Stimulated activated CD4-positive, alpha-beta T cell treated with anti-CD3 and anti-CD28 coated beads, Interleukin-1b, Interleukin-23, amount 100 ng/mL, for 4 hours (primary cell): ENCODE results near the gene HNRNPA1.
"Not testable (repeated sequence)": the region's sequence is repeated elsewhere in the genome, so short reads cannot be mapped to it uniquely, and the experiment has no call there.

Source experiments
- DNase-seq, 2 donors: peaks; one replicate each; pipeline ENCODE4 v3.0.0-alpha.2; 2020; ENCODE audit warnings: low read depth in 2 of 2

Gene HNRNPA1

DNA sequence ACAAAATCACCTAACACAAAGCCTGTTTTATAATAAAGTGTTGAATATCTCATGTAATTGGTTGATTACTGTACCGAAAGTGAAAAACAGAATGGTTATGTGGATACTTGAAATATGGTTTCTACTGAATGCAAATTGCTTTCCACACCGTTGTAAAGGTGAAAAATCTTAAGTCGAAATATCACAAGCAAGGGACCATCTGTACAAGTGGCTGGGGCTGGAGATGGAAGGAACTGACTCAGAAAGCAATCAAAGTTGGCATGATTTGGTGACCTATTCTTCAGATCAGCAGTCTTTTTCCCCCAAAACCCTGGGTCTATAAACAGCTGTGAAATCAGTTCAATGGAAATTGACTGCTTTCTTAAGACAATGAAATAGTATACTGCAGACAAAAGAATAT lies 4.2 kb upstream of the HNRNPA1 start:
- DNase-seq: no peak

DNA sequence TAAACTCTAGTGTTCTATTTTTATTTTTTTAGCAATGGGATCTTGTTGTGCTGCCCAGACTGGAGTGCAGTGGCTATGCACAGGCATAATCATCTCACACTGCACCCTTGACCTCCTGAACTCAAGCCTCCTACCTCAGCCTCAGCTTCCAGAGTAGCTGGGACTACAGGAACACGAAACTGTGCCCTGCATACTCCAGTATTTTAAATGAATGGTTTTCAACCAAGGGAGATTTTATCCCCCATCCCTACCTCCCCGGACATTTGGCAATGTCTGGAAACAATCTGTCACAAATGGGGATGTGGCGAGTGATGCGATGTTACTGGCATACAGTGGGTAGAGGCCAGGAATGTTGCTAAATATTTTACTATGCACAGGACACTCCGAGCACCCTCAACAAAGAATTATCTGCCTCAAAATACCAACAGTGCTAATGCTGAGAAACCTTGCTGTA lies 2.7 kb upstream of the HNRNPA1 start:
- no peak for DNase-seq

DNA sequence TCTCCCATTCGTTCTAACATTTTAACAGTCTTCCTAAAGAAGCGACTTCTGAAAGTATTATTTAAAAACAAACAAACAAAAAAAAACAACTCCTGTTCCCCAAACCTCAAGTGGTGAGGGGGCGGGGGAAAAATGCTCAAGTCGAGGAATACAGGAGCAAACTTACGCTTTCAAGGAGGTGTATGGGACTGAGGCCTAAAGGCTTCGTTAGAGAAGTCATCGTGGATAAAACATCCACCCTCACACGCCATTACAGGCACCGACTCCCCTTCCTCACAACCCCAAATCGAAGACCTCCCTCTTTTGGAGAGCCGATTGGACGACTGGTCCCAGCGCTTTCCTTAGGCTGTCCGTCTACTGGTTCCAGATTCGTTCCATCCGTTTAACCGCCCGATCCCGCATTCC lies 1.3 kb upstream of the HNRNPA1 start:
- no peak for DNase-seq

DNA sequence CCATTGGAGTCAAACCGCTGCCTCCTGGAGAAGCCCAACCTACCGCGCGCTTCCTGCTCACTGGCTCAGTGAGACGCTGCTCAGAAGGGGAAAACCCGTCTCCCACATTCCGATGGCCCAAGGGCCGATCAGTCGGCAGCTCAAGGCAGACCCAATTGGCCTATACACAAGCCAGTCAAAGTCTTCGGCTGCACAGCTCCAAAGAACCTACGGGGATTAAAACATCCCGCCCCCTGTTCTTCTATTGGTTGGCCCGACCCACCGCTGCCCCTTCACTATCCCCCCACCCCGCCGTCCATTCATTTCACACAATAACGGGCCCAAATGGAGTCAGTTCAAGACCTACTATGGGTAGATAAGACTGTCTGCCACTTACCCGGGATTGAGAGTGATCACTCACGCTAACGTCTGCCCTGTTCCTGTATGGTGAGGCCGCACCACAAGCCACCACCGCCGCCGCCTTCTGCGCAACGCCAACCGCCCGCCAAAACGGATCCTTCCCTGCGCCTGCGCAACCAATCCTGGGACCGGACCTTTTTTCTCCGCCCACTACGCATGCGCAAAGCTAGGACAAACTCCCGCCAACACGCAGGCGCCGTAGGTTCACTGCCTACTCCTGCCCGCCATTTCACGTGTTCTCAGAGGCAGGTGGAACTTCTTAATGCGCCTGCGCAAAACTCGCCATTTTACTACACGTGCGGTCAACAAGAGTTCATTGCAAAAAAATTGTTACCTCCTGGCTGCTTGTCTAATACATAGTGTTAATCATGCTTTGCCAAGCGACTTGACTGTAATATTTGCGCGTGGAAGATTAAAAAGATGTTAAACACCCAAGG lies 676 bp upstream of the HNRNPA1 start, which contains the start of gene CBX5:
TSS of gene CBX5 (minus strand) at position 491 of the 836 bp plus-strand sequence. CDS start 22,472 bp downstream, outside the sequence.
- DNase-seq: peak; percentile 98 to 99

DNA sequence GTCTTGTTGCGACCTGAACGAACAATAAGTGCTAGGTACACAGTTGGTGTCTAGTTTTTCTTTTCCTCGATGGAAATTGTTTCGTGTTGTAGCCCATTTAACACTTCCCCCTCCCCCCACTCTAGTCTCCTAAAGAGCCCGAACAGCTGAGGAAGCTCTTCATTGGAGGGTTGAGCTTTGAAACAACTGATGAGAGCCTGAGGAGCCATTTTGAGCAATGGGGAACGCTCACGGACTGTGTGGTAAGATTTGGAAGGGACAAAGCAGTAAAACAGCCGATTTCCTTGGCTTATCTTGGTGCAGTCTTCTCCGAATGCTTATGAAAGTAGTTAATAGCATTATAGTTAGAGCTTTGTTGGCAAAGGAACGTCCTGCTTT lies 724 bp downstream of the HNRNPA1 start:
- not testable (repeated sequence) for DNase-seq

DNA sequence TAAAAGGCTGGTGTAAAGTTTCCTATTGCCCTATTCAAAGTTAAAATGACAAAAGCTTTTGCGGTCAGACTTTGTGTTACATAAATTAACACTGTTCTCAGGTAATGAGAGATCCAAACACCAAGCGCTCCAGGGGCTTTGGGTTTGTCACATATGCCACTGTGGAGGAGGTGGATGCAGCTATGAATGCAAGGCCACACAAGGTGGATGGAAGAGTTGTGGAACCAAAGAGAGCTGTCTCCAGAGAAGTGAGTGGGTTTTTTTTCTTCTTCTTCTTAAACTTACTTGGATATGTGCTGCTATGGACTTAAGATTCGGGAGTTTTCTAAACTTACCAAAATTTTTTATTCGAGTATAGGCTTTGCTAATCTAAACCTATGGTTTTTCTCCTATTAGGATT lies 1.2 kb downstream of the HNRNPA1 start:
- not testable (repeated sequence) for DNase-seq

DNA sequence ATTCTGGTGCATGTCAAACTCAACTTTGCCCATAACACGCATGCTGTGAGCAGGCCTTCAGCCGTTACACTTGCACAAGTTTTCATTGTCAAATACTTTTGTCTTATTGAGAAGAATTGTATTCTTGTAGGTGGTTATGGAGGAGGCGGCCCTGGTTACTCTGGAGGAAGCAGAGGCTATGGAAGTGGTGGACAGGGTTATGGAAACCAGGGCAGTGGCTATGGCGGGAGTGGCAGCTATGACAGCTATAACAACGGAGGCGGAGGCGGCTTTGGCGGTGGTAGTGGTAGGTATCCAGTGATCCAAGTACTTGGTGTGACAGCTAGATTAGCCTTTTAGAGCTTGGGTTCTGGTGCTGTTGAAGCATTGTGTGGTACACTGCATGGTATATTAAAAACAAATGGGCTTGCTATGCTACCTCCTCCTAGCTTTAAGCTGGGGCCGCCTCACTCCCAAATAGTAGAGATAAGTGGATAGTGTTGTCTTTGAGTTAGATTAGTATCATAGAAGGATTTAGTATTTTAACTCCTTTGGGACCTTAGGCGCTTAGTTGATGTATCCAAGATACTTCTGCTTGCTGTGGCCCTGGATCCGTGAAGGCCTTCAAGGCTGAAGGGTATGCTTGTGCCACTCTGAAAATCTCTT lies 2.5 kb downstream of the HNRNPA1 start:
- DNase-seq: no peak

DNA sequence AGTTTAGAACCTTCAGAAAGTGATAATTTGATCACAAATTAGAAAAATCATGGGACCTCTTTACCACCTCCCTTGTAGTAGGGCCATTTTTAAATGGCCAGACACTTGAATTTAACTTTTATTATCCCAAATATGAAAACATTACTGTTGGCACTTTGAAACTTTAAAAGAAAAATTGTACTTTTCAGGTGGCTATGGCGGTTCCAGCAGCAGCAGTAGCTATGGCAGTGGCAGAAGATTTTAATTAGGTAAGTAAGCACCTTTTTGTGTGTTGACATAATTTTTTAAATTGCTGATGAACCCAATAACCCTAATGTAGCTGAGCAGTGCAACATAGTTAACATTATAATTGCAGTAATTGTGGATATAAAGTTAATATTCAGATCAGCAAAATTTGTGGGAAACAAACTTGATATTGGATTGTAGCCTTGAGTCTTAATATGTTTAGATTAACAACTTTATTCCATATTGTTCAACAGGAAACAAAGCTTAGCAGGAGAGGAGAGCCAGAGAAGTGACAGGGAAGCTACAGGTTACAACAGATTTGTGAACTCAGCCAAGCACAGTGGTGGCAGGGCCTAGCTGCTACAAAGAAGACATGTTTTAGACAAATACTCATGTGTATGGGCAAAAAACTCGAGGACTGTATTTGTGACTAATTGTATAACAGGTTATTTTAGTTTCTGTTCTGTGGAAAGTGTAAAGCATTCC lies 3.7 kb downstream of the HNRNPA1 start:
- not testable (repeated sequence) for DNase-seq

DNA sequence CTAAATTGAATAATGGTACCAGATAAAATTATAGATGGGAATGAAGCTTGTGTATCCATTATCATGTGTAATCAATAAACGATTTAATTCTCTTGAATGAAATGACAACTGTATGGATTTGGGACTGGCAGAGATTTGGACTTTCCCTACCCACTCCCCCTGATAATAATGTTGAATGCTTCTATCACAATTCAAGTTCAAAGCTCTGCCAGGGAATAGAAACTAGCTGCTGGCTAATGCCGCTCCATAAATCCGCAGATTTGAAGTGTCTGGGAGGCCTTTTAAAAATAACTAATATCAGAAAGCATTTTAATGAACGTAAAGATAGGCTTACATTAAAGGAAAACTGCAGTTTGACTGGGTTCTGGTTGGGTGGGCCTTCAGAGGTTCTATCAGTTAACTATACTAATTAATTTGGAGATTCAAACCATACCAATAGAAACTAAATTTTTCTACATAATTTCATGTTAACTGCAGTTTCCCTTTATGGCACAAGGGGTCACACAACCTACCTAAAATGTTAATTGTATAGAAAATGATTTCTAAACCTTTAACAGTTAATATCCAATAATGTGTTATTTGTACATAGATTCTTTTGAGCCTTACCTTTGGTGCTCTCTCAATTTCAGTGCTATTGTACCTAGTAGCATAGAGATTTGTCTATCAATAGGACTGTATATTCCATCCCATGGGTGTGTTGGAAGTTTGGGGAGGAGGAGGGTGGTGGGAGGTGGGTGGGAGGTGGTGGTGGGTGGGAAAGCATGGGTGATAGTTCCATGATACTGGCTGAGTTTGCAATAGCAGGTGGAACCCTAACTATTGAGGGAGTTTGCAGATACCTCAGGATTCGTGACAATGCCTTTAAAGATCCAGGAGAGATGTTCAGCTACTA lies 4.9 kb downstream of the HNRNPA1 start:
- DNase-seq: no peak

DNA sequence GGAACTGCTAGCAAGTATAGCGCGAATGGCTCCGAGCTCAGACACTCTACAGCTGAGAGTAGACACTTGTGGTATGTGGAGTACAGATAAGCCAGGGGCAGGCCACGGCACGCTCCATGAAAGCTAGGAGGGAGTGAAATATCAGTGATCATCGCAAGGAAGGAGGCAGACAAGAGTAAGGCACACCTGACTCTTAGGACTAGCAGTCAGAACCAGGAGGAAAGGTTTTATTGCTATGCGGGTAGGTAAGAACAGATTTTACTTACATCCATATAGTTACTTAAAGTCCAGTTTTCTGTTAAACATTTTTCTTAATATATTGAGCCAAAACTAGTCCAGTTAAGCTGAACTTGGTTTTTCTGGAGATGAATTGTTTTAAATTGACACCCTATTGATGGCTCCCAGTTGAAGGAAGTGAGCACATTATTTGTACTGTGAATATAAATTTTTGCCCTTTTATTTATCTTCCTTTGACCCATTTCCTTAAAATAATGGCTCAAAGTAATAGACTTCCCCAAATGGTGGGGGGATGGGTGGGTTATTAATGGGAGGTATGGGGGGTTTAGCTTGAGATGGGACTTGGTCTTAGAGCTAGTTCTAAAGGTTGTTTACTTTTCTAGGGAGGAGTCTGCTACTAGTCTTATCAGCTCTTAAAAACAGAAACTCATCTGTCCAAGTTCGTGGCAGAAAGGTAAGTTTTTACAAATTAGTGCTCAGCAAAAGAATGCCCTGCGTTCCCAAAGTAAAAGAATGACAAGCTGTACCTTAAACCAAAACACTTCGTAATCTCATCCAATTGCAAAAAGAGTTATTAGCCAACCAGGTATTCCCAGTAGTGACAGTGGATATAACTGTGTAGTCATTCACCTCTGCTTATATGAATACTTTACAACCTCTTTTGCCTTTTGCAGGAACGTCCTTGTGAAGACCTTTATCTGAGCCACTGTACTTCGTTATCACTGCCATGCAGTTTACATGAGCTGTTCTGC lies 5.8 kb downstream of the HNRNPA1 start:
- no peak for DNase-seq

DNA sequence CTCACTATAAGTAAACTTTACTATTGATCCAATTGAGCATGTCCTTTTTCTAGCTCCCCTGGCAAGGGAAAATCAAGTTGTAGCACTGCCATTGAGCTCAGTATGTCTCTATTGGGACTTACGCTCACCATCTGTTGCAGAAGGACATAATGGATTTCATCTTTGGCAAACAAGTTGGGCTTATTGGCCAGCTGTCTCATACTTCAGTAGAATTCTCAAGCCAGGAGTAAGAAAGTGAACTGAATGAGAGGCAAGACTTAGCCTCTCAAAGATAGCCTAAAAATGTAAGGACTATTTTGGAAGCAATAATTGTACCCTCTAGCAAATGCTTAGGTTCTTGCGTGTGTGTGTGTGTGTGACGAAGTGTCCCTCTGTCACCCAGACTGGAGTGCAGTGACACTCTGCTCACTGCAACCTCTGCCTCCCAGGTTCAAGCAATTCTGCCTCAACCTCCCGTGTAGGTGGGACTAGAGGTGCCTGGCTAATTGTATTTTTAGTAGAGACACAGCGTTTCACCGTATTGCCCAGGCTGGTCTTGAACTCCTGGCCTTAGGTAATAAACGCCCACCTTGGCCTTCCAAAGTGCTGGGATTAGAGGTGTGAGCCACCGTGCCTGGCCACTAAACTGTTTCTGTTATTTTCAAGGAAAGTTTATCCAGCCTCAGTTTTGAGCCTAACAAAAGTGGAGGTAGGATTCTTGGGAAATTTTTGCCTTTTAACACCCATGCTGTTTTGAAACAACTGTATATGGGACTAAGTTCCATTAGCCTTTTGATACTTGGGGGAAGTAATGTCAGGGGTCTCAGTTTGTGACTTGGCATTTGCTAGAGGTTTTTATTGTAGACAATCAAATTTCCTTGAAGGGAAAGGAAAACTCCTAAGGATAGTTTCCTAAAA lies 7.0 kb downstream of the HNRNPA1 start:
- no peak for DNase-seq

DNA sequence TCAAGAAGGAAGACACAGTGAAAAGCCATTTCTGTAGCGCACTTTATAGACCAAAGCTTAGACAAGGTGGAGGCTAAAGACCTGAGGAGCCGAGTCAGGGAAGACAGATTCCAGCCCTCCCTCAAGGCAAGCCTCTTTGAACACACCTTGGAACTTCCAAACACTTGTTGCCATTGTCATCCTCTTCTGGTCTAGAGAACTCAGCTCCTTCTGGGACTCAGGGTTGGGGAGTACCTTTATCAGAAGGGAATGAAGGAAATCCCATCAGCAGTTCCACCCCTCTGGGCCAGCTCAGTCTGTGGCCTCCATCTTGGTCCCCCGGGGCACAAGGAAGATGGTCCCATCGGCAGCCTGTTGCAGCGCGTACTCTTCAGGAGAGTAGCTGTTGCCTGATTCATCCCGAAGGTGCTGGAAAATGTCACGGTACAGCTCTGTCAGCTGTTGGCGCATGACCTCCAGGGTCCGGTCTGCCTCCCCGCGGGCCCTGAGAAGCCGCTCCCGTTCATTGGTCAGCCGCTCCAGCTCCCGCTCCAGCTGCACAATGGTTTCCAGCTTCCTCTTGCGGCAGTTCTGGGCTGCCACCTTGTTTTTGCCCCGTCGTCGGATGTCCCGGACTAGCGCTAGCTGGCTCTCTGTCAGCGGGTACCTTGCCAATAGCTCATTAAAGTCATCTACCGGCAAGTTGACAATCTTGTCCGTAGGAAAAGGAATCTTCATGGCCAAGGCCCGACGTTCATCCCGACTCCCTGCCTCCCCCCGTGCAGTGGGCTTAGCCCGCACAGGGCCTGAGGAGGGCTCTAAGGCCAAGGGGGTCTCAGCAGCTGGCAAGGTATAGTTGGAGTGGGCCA lies 11.8 kb downstream of the HNRNPA1 start:
- no peak for DNase-seq

DNA sequence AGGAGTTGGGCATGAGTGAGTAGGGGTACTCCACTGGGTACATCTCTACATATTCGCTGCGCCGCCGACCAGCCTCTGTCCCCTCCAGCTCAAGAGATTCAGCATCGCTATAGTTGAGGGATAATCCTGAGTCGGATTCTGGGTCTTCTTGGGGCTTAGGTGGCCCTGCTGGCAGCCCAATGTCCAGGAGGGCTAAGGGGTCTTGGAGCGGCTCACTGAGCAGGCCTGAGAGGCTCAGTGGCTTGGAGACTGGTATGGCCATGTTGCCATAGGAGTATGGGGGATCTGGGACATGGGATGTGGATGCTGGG lies 12.4 kb downstream of the HNRNPA1 start:
- no peak for DNase-seq

DNA sequence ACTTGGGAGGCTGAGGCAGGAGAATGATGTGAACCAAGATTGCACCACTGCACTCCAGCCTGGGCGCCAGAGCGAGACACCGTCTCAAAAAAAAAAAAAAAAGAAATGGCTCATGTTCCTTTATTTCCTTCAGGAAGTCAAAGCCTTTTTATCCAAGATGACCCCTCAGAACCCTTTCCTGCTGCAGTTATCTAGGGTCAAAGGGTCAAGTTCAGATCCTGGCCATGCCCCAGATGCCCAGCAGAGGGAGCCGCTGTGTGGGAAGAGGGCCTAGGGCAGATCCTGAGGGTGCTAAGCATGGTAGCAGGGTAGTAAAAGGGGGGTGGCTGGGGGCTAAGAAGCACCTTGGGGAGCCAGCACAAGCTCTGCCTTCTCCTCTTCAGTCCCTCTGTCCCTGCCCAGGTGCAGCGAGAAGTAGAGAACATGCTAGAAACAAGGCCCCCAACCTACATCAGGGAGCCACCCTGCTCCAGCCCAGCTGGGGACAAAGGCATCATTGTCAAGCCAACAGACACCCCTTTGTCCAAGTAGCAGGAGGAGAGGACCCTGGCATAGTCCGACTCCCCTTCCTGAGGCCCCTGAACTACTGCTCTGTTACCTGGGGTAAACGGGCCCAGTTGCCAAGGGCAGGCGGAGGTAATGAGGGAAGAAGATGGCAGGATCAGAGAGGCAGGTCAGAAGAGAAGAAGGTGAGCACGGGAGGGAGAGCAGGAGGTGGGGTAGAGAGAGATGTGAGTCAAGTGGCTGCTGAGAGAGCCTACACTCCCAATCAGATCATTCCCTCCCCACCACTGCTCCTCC lies 13.8 kb downstream of the HNRNPA1 start:
- DNase-seq: peak in 1 of 2 donors; percentile 53

DNA sequence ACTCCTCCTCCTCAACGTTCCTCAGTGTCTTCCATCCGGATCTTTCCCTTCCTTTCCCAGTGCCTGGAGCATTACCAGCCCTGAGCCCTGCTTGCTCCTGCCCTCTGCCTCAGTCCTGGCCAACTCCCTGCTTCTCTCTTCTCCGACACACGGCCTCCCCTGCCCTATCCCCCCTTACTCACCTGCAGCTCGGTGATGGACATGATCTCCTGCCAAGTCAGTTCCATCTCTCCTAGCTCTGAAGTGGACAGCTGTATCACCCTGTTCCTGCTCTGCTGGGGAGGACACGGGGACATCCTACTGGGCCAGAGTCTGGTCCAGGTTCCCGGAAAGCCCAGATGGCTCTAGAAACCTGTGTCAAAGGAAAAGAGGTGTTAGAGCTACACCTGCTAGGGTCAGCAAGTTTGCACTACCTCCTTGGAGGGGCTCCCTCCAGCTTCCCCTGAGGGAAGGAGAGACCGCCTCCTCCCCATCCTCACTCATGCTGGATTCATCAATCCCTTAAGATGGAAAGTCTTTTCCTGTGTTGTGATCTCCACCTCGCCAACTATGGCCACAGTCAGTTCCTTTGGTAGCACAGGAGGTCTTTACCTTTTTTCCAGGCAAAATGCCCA lies 14.5 kb downstream of the HNRNPA1 start:
- DNase-seq: no peak

DNA sequence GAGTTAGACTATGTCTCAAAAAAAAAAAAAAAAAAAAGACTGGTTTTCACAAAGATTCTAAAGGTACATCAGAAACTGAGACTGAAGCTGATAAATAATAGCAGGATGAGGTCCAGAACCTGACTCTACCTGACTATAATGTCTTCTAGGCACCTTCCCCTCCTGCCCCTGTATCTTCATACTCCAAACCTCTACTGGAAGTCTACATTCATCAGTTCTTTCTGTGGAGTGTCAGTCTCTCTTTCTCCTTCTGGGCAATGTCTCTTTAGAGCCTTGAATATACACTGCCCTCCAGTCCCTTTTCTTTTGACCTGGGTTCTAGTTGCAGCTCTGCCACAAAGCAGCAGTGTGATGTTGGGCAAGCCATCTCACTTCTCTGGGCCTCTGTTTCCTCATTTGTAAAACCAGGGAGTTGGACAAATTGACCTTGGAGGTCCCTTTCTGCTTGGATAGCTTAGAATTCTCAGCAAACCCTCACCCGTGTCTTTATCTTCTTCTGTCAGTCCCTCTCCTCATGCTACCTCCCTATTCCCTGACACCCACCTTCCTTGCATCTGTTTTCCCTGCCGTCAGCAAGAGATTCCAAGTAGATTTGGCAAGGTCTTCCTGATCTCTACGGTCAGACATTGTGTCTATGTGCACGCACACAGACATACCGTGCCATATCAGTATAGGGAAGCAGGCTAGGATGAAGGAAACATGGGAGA lies 16.0 kb downstream of the HNRNPA1 start:
- no peak for DNase-seq

DNA sequence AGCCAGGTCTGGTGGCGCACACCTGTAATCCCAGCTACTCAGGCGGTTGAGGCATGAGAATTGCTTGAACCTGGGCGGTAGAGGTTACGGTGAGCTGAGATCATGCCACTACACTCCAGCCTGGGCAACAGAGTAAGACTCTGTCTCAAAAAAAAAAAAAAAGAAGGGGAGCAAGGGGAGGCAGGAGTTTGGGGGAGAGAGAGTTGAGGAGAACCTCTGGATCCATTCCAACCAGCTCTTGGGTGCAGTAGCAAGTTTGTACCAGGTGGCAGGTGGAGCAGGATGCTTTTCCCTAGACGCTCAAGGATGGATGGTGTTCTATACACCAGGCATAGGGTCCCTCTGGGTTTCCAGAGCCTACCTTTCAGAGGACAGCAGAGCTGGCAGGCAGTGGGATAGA lies 18.4 kb downstream of the HNRNPA1 start:
- DNase-seq: no peak
